Gastrocnemius medialis (tissue), 4 donors: ENCODE data around the gene RSPH9. TPM values are rescaled to one million over a fixed set of nuclear protein-coding genes. Genes with fewer than 3 reads are reported as not detected.

ENCODE experiments used
- ATAC-seq, 2 donors: fragments of 150-250 bp; one replicate each; pipeline ENCODE4 v1.9.1; 2016
- DNase-seq, 2 donors: peaks; one replicate each; pipeline ENCODE4 v3.0.0-alpha.2; 2019
- H3K27ac ChIP-seq, 4 donors: fragments of 200-600 bp; sonication (generic); 1 replicate in 1 of 4; 2 replicates in 3 of 4; pipeline ENCODE4 v1.5.1; 2016 to 2018; ENCODE audit warnings: mild to moderate bottlenecking in 2 of 4, moderate library complexity in 1 of 4
- H3K27me3 ChIP-seq, 3 donors: fragments of 200-600 bp; sonication (generic) in 2 of 3; 1 replicate in 1 of 3; 2 replicates in 2 of 3; pipeline versions ENCODE4 v1.5.1 to v1.6.0; 2016 to 2019; ENCODE audit warnings: mild to moderate bottlenecking in 1 of 3, moderate library complexity in 1 of 3
- H3K36me3 ChIP-seq, 2 donors: fragments of 200-600 bp; sonication (generic) in 1 of 2; one replicate each; pipeline ENCODE4 v1.5.1; 2017 to 2018
- H3K4me1 ChIP-seq, 2 donors: fragments of 200-600 bp; sonication (generic) in 1 of 2; one replicate each; pipeline ENCODE4 v1.5.1; 2016 to 2017; ENCODE audit warnings: mild to moderate bottlenecking in 2 of 2
- H3K4me3 ChIP-seq, 4 donors: fragments of 200-600 bp; sonication (generic) in 3 of 4; 1 replicate in 1 of 4; 2 replicates in 3 of 4; pipeline ENCODE4 v1.5.1; 2016 to 2019; ENCODE audit warnings: mild to moderate bottlenecking in 2 of 4
- H3K9me3 ChIP-seq, 3 donors: fragments of 200-600 bp; sonication (generic) in 2 of 3; 1 replicate in 1 of 3; 2 replicates in 2 of 3; pipeline ENCODE4 v1.5.1; 2016 to 2019
- POLR2A ChIP-seq, 2 donors: fragments of 450-650 bp; IDR thresholded peaks; one replicate each; pipeline ENCODE4 v1.6.1; 2017; ENCODE audit warnings: antibody characterized with exemption in 2 of 2, mild to moderate bottlenecking in 2 of 2, moderate library complexity in 2 of 2
- in situ Hi-C, 4 donors: fragments of 200-750 bp; cut with MboI; loops; one replicate each; pipeline versions ENCODE4 v1.15.0 to v1.8.0; 2017; ENCODE audit warnings: low sequenced_read_pairs in 4 of 4
- intact Hi-C: fragments of 100-400 bp; cut with DNase I; formaldehyde crosslinking; loops from one replicate; pipeline ENCODE4 v1.15.1; 2023; ENCODE audit warnings: low total_unique reads
- total RNA-seq, 4 donors: library from RNA; depleted of rRNA; stranded (reverse); fragments of >200 nt; gene quantifications; one replicate each; pipeline versions ENCODE4 v1.1.0 to v1.2.3, GENCODE V29; 2016
- TF ChIP-seq, protein P1 (sequence below), 5 experiments: fragments of 450-650 bp in 3 of 5; fragments of 200-600 bp in 2 of 5; sonication (generic) in 2 of 5; IDR thresholded peaks in 4 of 5; conservative IDR thresholded peaks in 1 of 5; 1 replicate in 4 of 5; 2 replicates in 1 of 5; pipeline ENCODE4 v1.5.1; 2016 to 2019; ENCODE audit warnings: antibody characterized with exemption in 5 of 5, mild to moderate bottlenecking in 3 of 5, moderate library complexity in 3 of 5

RSPH9 gene
- total RNA-seq, 4 donors from 2014 or later, result 0.09 TPM; not detected in 3

DNA sequence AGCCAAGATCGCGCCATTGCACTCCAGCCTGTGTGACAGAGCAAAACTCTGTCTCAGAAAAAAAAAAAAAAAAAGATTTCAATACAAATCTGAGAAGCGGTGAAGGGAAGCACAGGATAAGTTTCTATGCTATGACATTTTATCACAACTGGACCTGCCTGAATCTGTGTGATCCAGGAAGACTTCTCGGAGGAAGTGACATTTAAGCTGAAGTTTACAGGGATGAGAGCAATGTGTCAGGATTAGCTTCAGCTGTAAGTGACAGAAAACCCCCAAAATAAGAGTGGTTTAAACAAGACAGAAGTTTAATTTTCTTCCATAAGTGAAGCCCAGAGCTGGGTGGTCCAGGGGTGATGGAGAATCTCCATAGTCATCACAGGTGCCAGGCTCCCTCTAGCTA lies 76.2 kb downstream of the RSPH9 start:
- intact Hi-C loops, result no loop called here
- in situ Hi-C loops, result no loop called here

More for the DNA sequence above, 76.2 kb downstream of the RSPH9 start:
- Histone ChIP-seq H3K27me3 (no peaks in the 10 kb centered on the region), H3K27ac (no peak overlapping the region), H3K9me3 (no peaks in the 10 kb centered on the region), H3K36me3 (no peaks in the 10 kb centered on the region), H3K4me1 (peaks cover 5 to 16% of the 10 kb centered on the region in 2 donors), H3K4me3 (no peak overlapping the region)
- TF ChIP-seq POLR2A (IDR thresholded peaks at IDR 0.05), result no peak
- TF ChIP-seq, protein P1, sequence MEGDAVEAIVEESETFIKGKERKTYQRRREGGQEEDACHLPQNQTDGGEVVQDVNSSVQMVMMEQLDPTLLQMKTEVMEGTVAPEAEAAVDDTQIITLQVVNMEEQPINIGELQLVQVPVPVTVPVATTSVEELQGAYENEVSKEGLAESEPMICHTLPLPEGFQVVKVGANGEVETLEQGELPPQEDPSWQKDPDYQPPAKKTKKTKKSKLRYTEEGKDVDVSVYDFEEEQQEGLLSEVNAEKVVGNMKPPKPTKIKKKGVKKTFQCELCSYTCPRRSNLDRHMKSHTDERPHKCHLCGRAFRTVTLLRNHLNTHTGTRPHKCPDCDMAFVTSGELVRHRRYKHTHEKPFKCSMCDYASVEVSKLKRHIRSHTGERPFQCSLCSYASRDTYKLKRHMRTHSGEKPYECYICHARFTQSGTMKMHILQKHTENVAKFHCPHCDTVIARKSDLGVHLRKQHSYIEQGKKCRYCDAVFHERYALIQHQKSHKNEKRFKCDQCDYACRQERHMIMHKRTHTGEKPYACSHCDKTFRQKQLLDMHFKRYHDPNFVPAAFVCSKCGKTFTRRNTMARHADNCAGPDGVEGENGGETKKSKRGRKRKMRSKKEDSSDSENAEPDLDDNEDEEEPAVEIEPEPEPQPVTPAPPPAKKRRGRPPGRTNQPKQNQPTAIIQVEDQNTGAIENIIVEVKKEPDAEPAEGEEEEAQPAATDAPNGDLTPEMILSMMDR (IDR thresholded peaks at IDR 0.05 in 4 of 5, conservative IDR thresholded peaks at IDR 0.05 in 1 of 5), result no peak
- ATAC-seq (no peak), DNase-seq (no peak)

Other genes starting within 250 kb of the RSPH9 start
- 10 to 100 TPM in 1 of 4 donors, 1 to 10 TPM in 3; 5.3 to 11.8 (median 8.6) TPM for gene ABCC10, start 217.5 kb upstream of the RSPH9 start, total RNA-seq
- gene DLK2, start 189.5 kb upstream of the RSPH9 start, total RNA-seq, result under 1 TPM in 1 of 4 donors, not detected in 3; 0.20 TPM
- gene TJAP1, start 167.5 kb upstream of the RSPH9 start, total RNA-seq, result 10 to 100 TPM; 28.8 to 45.2 (median 37.7) TPM
- not detected for gene LRRC73, start 134.7 kb upstream of the RSPH9 start, total RNA-seq
- 10 to 100 TPM; 55.6 to 97.9 (median 73.5) TPM for gene YIPF3, start 128.1 kb upstream of the RSPH9 start, total RNA-seq
- gene POLR1C, start 127.9 kb upstream of the RSPH9 start, total RNA-seq, result 10 to 100 TPM; 13.4 to 25.1 (median 16.7) TPM
- gene XPO5, start 69.0 kb upstream of the RSPH9 start, total RNA-seq, result 10 to 100 TPM; 11.8 to 21.8 (median 16.6) TPM
- 1 to 10 TPM; 3.8 to 6.9 (median 5.3) TPM for gene POLH, start 68.9 kb upstream of the RSPH9 start, total RNA-seq
- gene GTPBP2, start 15.8 kb upstream of the RSPH9 start, total RNA-seq, result 10 to 100 TPM; 25.0 to 39.4 (median 27.1) TPM
- 10 to 100 TPM; 25.1 to 55.4 (median 25.2) TPM for gene MAD2L1BP, start 9.2 kb upstream of the RSPH9 start, total RNA-seq
- gene MRPS18A, start 42.8 kb downstream of the RSPH9 start, total RNA-seq, result 100 to 1,000 TPM; 161 to 171 (median 168) TPM
- 100 to 1,000 TPM in 3 of 4 donors, 10 to 100 TPM in 1; 66.4 to 195 (median 149) TPM for gene VEGFA, start 125.2 kb downstream of the RSPH9 start, total RNA-seq